Urothelium cell line (cell line): ENCODE results near the gene DNAJB8.

Experiments used
- DNase-seq: peaks from one replicate; pipeline ENCODE4 v3.0.0; 2011; ENCODE audit warnings: low spot score, mixed read lengths
- FAIRE-seq: peaks from 2 replicates; lab custom pipeline; 2011; peaks lifted over from hg19 to GRCh38; lab: Jason Lieb, UNC

DNAJB8 gene

DNA sequence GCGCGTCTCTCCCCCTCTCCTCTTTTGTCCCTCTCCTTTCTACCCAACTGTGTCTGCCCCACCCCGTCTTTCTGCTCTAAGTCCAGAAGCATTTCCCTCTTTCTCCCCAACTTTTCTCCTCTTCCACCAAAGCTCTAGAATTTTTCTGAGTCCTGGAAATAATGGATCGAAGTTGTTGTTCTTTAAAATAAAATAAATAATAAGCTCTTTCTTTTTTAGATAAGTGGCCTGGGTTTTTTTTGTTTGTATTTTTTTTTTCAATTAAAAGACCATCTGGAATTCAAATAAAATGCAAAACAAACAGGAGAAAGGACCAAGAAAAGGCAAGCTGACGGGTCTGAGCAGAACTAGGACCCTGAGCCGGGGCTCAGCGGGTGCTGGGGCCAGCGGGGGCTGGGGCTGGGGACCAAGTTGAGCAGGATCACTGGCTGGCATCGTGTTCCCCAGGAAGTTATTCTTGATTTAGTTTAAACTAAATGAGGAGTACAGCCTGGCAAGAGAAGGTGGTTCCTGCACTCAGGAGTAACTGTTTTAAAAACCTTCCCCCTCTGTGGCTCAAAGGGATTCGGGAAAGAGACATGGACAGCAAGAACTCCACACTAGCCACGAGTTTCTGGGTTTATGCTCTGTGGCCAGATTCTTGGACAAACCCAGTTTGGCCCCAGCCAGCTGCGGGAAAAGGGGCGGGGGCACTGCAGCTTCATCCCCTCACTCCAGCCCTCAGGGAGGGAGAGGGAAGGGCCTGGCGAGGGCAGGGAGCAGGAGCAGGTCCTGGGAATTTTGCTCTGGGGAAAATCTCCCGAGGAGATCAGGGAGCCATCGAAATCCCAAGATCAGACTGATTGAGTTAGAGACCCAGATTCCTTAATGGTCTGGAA, 18.0 kb upstream of the DNAJB8 start:
- DNase-seq (no peak), FAIRE-seq (no peak)

DNA sequence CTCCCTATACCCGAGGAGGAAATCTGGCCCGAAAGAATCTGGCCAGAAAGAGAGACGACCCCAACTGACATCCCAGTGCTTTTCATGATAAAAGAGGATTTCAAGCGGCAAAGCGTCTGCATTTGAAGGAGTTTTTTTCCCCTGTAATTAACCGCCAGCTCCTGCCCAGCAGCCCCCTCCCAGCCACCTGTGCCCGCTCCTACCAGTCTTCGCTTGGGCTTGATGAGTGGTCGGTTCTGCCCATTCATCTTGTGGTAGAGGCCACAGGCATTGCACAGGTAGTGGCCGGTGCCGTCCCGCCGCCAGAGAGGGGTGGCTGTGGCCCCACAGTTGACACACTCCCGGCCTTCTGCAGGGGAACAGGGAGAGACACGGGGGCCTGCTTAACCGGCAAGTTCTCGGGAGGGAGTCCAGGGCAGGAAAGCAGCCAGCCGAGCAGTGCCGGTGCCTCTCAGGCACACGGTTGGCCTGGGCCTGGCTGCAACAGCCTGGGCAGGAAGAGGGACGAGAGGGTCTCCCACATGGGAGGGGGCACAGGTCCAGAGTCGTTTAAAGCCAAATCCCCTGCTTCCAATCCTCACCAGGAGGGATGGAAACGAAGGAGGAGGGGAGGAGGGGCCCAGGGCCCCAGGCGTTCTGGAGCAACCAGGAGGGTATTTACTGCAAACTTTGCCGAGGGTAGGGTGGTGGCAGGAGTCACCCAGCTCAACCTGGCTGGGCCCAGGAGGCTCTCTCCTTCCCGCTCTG, 17.1 kb upstream of the DNAJB8 start:
- DNase-seq (no peak), FAIRE-seq (no peak)

DNA sequence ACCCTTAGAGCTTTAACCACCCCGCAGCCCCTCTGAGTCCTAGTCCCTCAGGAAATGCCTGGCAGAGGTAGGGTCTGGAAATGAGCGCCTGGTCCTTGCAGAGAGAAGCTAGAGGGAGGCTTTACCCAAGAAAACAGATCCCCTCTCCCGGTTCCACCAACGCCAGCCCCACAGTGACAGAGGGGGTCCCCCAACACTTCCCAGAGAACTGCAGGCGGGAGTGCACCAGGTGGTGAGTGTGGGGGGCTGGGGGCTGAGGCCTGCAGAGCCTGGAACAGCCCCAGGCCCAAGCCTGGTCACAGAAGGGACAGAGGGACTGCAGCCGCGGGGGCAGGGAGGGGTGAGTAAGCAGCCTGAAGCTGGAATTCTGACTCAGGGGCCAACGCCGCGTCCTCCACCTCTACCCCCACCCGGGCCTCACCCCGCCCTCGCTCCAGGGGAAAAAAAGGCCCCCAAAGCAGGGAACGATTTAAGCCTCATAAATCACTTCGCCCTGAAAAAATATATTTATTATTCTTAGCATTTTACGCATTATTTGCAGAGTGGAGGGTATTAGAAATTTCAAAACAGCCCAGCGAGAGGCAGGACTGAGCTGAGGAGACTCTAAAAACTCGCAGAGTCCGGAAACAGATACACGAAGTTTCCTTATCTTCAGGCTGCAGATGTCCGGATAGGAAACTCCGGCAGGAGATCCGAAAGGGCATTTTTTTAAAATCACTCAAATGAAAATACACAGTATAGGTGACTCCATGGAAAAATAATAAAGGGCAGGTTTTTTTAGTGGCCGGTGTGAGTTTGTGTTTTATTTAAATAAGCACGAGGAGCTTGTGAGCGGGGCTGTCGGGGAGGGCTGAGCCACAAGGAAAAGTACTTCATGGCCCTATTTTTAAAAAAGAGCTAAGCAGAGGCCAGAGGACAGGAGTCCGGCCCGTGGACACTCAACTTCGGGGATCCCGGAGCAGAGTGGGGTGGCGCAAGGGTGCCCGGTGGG, 16.3 kb upstream of the DNAJB8 start:
- DNase-seq, result peak; percentile 86
- no peak for FAIRE-seq

DNA sequence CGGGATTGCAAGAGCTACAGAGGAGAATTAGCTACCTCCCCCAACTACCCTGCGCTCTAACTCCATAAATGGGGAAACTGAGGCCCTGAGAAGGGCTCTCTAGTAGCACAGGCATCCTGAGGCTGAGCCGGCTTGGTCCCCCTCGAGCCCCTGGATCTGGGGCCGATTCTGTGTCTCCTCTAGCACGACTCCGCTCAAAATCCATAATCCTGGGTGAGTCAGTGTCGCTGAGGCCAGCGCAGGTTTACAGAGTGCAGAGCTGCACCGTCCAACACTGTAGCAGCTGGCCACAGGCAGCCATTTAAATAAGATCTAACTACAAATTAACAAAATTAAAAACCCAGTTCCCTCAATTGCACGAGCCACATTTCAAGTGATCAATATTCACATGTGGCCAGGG, 15.5 kb upstream of the DNAJB8 start:
- FAIRE-seq (no peak), DNase-seq (no peak)

DNA sequence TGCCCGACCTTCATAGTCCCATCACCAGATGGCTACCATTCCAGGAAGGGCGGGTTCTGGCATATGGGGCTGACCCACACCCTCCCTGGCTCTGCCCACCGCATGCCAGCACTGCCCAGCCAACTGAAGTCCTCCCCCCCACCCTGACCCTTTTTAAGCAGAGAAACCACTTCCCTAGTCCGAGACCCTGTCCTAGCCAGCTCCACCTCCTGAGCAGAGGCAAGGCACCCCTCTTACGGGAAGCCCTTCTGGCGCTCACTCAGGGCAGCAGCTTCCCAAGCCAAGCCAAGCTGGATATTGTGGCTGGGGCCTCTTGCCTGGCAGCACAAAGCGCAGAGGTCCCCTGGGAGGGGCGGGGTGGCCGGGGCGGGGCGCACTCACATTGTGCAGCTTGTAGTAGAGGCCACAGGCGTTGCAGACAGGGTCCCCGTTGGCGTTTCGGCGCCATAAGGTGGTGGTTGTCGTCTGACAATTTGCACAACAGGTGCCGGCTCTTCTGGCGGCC, 14.8 kb upstream of the DNAJB8 start:
- no peak for DNase-seq
- no peak for FAIRE-seq

DNA sequence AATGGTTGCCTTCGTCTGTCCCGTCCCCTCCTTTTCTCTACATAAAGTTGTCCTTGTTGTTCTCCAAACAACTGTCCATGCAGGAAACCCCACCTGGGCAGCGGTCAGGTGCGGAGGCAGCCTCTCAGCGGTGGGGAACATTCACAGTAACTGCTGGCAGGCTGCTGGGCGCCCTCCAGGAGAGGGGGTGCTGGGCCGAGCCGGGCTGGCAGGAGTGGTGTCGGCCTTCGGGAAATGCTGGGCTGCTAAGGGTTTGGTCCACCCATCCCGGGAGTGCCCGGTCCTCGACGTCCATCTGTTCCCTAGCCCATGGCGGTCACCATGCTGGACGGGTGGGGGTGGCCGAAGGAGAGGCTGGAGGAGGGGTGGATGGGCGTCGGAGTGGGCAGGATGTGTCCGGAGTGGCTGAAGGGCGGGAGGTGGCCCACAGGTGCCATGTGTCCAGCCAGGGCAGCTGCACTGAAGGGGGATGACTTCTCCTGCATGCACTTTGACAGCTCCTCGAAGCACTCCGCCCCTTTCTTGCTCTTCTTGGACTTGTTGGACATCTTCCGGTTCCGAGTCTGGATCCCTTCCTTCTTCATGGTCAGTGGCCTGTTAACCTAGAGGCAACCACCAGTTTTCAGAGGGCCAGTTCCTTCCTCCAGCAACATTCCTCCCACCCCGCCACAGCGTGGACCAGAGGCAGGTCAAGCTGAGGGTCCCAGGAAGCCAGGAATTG, 14.2 kb upstream of the DNAJB8 start:
- no peak for FAIRE-seq
- no peak for DNase-seq

DNA sequence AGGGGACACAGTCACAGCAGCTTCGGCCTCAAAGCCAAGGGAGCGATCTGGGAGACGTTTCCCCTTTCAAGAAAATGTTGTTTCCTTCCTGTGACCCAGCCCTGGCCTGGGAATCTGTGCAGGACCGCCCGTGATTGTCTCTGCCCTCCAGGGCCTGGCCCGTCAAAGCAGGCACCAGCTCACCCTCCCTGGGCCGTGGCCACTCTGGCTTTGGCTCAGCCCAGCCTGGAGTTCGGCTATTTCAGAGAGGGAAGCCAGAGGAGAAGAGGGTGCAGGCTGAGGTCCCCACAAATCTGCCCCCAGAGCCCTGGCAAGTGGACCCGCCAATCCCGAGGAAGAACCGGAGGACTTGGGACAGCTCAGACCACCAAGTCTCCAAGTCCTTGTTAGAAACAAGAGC, 13.6 kb upstream of the DNAJB8 start:
- FAIRE-seq (no peak), DNase-seq (no peak)

DNA sequence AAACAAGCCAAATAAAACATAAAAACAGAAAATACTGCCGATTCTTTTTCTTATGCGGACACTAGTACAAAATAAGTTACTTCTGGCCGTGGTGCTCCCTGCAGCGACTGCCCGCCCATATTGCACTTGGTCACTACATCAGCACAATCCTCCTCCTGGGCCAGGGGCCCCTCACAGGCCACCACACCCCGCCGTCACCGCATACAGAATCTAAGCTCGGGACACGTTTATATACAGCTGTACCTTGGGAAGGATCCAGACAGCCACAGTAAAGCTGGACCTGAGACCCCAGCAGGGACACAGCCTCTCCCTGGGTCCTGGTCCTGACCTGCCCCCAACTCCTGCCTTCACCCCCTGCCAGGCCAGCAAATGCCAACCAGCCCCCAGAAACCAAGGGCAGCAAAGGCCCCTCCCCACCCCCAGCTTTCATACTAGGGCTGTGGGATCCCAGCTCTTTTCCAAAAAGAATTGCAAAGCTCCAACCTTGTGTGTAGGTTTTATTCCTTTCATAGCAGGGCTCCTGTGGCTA, 12.9 kb upstream of the DNAJB8 start:
- DNase-seq (no peak), FAIRE-seq (no peak)

DNA sequence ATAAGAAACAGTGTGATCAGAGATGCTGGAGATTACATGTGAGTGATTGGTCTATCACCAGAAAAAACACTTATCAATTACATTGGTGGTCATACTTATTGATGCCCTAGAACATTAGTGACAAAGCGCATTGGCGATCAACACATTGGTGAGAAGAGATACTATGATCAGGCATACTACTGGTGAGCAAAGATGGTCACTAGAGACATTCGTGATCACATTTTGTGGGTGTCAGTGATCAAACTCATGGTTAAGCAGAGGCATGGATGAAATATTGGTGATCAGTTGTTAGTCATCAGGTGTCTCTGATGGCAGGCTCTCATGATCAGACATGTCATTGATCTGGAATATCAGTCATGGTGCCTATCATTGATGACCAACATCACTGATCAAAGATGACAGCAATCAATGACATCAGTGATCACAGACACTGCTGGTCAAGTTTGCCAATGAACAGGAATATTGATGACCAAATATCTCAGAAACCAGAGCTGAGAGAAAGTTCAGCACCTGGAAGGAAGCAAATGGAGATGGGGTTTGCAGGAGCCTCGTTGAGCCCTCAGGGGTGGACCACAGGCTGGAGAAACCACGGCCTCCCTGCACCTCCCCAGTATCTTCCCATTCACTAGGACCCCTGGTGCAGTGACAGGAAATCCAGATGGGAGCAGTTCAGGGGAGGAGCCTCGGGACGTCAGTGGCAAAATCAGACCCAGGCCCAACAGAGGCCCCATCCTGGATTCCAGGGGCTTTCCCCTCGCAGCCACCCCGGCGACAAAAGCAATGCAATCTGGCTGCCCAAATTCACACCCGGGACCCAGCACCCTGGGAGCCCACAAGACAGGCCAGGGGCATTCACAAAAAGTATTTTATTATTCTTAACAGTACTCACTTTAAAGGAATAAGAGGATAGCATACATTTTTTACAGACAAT, 12.2 kb upstream of the DNAJB8 start:
- no peak for DNase-seq
- no peak for FAIRE-seq

DNA sequence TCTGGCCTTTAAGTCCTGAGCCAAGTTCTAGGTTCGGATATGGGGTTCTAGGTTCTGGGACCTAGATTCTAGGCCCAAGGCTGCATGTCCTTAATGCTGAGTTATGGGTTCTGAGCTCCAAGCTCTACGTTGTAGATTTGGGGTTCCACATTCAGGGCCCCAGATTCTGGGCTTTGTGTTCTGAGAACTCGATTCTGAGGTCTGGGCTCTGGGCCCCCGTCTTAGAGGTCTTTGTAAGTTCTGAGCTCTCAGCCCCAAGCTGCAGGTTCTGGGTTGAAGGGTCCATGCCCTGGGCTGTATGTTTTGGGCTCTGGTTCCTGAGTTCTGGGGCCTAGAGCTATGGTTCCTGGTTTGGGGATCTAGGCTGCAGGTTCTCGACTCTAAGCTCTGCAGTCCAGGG, 10.0 kb upstream of the DNAJB8 start:
- FAIRE-seq, result no peak
- no peak for DNase-seq

DNA sequence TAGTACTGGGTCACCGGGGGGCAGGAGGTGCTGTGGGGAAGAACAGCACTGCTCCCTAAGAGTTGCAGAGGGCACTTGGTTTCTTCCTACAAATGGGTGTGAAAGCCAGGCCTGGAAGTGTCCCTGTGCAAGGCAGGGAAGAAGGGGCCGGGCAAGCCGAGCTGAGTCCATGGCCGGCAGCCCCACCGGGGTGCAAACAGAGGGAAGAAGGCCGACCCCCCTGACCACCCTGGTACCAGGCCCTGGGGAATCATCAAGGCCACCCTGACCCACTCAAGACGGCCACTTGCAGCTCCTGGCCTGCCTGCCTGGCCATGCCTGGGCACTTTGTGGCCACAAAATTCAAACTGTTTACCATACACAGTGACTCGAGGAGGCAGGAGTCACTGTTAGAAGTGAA, 8.7 kb upstream of the DNAJB8 start:
- DNase-seq (no peak), FAIRE-seq (no peak)

DNA sequence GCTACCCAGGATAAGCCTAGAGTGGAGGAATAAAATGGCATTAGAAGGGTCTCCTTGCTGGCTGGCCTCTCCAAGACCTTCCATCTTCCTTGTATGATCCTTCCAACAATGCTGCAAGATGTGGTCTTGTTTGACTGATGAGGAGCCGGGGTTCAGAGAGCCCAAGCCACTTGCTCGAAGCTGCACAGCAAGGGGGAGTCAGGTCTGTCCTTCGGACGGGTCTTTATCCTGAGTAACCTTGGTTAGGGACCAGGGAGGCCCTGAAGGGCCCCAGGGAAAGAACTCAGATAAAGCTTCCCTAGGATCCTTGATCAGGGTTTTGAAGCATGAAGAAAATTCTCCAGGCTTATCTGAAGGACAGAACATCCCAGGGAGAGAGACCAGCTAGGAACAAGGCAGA, 7.0 kb upstream of the DNAJB8 start:
- FAIRE-seq (no peak), DNase-seq (no peak)

DNA sequence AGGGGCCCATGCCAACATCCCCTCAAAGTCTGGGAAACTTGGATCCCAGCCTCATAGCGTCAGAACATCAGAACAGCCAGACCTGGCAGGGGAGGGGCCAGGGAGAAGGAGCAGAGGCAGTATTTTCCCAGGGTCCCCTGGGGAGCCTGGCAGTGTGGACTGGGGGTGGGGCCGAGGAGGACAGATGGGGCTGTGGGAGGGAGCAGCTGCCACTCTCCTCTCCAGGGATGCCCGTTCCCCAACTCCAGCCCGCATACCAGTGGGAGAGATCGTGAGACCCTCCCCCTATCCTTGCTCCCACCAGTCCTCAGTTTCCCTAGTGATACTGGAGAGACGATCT, 6.5 kb upstream of the DNAJB8 start:
- no peak for DNase-seq
- no peak for FAIRE-seq

DNA sequence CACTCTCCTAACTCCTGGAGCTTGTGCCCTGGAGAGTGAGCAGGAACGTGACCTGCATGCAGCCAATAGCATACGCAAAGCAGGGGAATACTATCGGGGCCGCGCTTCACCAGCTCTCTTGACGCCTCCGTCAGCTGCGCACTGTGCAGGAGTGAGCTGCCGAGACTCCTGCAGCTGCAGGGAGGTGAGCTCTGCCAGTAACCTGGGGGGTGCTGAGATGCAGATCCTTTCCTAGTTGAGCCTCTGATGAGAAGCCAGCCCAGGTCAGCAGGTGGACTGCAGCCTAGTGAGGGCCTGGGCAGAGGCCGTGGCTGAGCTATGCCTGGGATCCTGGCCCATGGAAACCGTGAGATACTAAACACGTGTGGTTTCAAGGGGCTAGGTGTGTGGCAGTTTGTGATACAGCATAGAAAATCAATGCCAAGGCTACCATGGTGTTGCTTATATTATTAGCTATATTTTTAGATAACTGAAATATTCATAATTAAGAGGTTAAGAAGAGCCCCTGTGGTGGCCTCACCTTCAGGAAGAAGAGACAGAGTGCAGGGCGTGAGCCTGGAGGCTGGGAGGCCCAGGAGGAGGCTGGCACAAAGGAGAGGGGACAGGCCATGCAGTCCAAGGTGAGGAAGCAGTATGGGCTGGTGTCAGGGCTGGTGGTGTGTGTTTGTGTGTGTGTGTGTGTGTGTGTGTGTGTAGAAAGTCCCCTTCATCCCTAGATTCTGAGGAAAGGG, 5.9 kb upstream of the DNAJB8 start:
- FAIRE-seq (no peak), DNase-seq (no peak)

DNA sequence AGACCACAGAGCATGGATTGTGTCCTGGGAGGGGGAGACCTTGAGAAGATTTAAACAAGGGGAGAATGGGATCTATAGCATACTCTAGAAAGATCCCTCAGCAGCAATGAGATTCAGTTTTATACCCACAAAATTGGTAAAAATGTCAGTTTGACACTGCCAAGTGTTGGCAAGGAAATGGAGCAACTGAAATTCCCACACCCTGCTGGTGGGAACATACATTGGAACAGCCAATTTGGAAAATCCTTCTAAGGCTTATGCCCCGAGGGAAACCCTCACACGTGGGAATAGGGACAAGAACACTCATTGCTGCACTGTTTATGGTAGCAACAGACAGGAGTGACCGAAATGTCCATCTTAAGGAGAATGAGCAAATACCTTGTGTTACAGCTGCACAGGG, 5.0 kb upstream of the DNAJB8 start:
- no peak for FAIRE-seq
- no peak for DNase-seq

DNA sequence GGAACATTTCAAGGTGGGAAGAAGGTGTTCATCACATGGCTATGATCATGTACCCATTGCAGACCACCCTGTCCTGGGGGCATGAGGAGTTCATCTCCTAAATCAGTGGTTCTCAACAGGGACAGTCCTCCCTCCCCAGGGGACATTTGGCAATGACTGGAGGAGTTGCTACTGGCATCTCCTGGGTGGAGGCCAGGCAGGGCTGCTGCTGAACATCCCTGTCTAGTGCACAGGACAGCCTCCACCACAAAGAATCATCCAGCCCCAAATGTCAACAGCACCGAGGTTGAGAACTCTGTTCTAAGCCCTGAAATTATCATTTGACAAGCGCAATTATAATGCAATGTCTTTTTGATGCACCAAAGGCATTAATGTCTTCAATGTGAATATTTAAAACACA, 4.4 kb upstream of the DNAJB8 start:
- FAIRE-seq, result no peak
- DNase-seq, result no peak

DNA sequence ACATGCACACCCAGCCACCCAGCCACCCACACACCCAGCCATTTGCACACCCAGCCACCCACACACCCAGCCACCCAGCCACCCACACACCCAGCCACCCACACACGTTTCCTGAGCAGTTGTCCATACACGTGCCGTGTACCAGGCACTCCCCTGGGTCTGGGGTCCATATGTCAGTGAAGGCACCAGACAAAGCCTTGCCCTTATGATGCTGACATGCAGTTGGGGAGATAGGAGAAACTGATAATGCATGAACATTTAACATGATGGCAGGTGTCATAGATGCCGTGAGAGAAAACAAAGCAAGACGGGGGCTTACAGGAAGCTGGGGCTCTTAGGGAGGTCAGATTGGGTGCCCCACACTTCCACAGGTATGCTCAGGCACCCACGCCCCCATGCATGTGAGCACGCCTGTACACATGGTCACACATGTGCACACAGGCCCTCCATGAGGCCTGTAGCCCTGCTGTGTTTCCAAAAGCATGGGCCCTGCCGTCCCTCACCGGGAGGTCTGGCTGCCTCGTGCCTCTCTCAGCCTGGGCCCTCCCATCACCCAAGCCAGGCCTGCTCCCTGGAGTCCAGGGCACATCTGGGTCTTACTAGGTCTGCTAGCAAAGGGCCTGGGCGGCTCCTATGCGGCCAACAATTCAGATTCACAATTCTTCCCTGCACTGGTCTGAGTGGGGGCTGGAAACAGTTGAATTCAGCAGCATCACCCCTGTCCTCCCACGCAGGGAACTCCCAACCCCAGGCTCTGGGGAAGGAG, 3.6 kb upstream of the DNAJB8 start:
- DNase-seq (no peak), FAIRE-seq (no peak)

DNA sequence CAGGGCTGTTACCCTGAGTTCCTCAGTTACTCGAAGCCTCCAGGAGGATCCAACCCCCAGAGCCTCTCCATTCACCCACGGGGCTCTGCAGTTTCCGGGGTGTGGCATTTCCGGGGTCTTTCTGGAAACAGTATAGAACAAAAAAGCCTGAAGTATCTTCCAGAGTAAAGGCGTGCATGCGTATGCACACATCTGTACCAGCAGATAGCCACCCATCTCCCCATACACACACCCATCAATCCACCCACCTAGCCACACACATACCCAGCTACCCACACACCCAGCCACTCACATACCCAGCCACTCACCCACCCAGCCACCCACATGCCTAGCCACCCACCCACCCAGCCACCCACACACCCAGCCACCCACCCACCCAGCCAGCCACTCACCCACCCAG, 2.9 kb upstream of the DNAJB8 start:
- DNase-seq (no peak), FAIRE-seq (no peak)
